Measurements from ENCODE around the gene BAX. TPM values are rescaled to one million over a fixed set of nuclear protein-coding genes. Genes with fewer than 3 reads are reported as not detected.

BAX gene
- polyA plus RNA-seq, 2 of the 4 experiments (the other 2 are of a cell fraction): 134 to 299 TPM

- TF ChIP-seq REST (IDR thresholded peaks at IDR 0.05) (no peak), BCL3 (IDR thresholded peaks at IDR 0.05) (peak; percentile 56; the same call in 2 of the 3 replicates), RNF2 (IDR thresholded peaks at IDR 0.05; ENCODE audit: borderline replicate concordance, low read depth) (no peak), KDM1A (IDR thresholded peaks at IDR 0.05; ENCODE audit: low read depth) (no peak), ZSCAN20 (CRISPR knock-in tag; IDR thresholded peaks at IDR 0.05) (no peak)
Observed at GRCh38 chr19:48993175-48994034, 38.7 kb downstream of the BAX start, which contains the start of the genes GYS1 and RUVBL2 (continued).

- Histone ChIP-seq H3K27ac (peak overlapping the region; percentile 76 to 87), H3K4me3 (peak overlapping the region; percentile 73), H3K9me3 (no peaks in the 10 kb centered on the region), H3K4me1 (peaks cover 20% of the 10 kb centered on the region), H3K4me2 (peak overlapping the region; percentile 87)
- POLR2A ChIA-PET: interaction anchor here (0.6 to 1.9 kb wide), 23 partner anchors 10 to 269 kb away, joined by 3 to 16 read pairs (median 6); partner anchors contain the start of genes FTL, NUCB1 and PPP1R15A
- FAIRE-seq (no peak), ATAC-seq (no peak), DNase-seq (ENCODE audit: low read depth in 1 of 2, low spot score in 1 of 2) (no peak)
- WGBS (ENCODE audit: missing lambda C conversion rate): 3% methylated on average over 13 of the region's 13 CpGs
- TF ChIP-seq JUN (IDR thresholded peaks at IDR 0.05): peak in 1 of 2 experiments; percentile 9; a peak in 1 of 5 replicates
- TF ChIP-seq POLR2A (IDR thresholded peaks at IDR 0.05; ENCODE audit: low read length): no peak
- peak; percentile 32; the same call in 1 of the 2 replicates for TF ChIP-seq PHF8 (IDR thresholded peaks at IDR 0.05; ENCODE audit: borderline replicate concordance, low read depth)
- TF ChIP-seq KDM5A (IDR thresholded peaks at IDR 0.05): peak; percentile 81
- no peak for TF ChIP-seq KDM1A (IDR thresholded peaks at IDR 0.05; ENCODE audit: low read depth)
- no peak for TF ChIP-seq HOXA7 (CRISPR knock-in tag; IDR thresholded peaks at IDR 0.05)
- CTCF ChIA-PET: interaction anchor here (0.6 to 14.7 kb wide), 35 partner anchors 16 to 722 kb away, joined by 3 to 408 read pairs (median 4); partner anchors contain the start of genes CA11, CGB2, CGB7 and LHB
Observed at GRCh38 chr19:48994035-48994386, 39.3 kb downstream of the BAX start.

- POLR2A ChIA-PET: interaction anchor here (1.0 kb wide), 1 partner anchor 11 kb away, joined by 3 read pairs; no protein-coding TSS in a partner anchor
- TF ChIP-seq SMC3 (IDR thresholded peaks at IDR 0.05) (peak; percentile 46), MYC (IDR thresholded peaks at IDR 0.05; ENCODE audit: borderline replicate concordance, low read length) (no peak), CTCF (IDR thresholded peaks at IDR 0.05) (peak; percentile 68), NR3C1 (IDR thresholded peaks at IDR 0.05) (no peak), CHD2 (IDR thresholded peaks at IDR 0.05; ENCODE audit: low read length, partially characterized antibody) (no peak), RAD21 (conservative IDR thresholded peaks at IDR 0.05 in 1 of 2, IDR thresholded peaks at IDR 0.05 in 1 of 2) (peak; percentile 58 to 60; a peak in 4 of 5 replicates), BCL3 (IDR thresholded peaks at IDR 0.05) (no peak), MAFK (IDR thresholded peaks at IDR 0.05; ENCODE audit: partially characterized antibody) (no peak), HEYL (CRISPR knock-in tag; IDR thresholded peaks at IDR 0.05) (no peak)
- no peak overlapping the region for H3K4me2 ChIP-seq
- H3K27ac ChIP-seq: no peak overlapping the region
- FAIRE-seq (no peak), ATAC-seq (peak; percentile 40 to 43; a peak in 5 of 6 replicates), DNase-seq (ENCODE audit: low read depth in 1 of 2, low spot score in 1 of 2) (peak; percentile 81 to 85)
- WGBS (ENCODE audit: missing lambda C conversion rate): 59% methylated on average over 5 of the region's 5 CpGs
- H3K9me3 ChIP-seq: no peaks in the 10 kb centered on the region
- H3K4me1 ChIP-seq: peaks cover 10% of the 10 kb centered on the region; the same call in 2 of the 3 replicates
- CTCF ChIA-PET: interaction anchor here (0.6 to 14.7 kb wide), 35 partner anchors 9 to 341 kb away, joined by 3 to 408 read pairs (median 4); partner anchors contain the start of genes KCNA7, LHB and NTF4
- no peak overlapping the region for H3K4me3 ChIP-seq
Observed at GRCh38 chr19:48997972-48998371, 43.3 kb downstream of the BAX start.
